IPS-18a (cell line): ENCODE data around the gene RING1.

Experiments used
- H3K27ac ChIP-seq: one replicate; pipeline ENCODE4 v1.5.1; 2013; ENCODE audit warnings: low read length
- H3K27me3 ChIP-seq: one replicate; pipeline ENCODE4 v1.6.1; 2013; ENCODE audit warnings: mild to moderate bottlenecking, low read length; ENCODE audit not compliant: control insufficient read depth, insufficient read depth
- H3K36me3 ChIP-seq: one replicate; pipeline ENCODE4 v1.6.1; 2013; ENCODE audit warnings: low read depth, low read length; ENCODE audit not compliant: control insufficient read depth
- H3K4me1 ChIP-seq: one replicate; pipeline ENCODE4 v1.6.1; 2013; ENCODE audit warnings: low read depth, low read length; ENCODE audit not compliant: control insufficient read depth
- H3K4me3 ChIP-seq: one replicate; pipeline ENCODE4 v1.5.1; 2013; ENCODE audit warnings: low read length
- H3K9ac ChIP-seq: one replicate; pipeline ENCODE4 v1.6.1; 2013; ENCODE audit warnings: mild to moderate bottlenecking, low read length, moderate library complexity
- H3K9me3 ChIP-seq: one replicate; pipeline ENCODE4 v1.6.1; 2013; ENCODE audit warnings: low read depth, low read length; ENCODE audit not compliant: control insufficient read depth

RING1 gene

DNA sequence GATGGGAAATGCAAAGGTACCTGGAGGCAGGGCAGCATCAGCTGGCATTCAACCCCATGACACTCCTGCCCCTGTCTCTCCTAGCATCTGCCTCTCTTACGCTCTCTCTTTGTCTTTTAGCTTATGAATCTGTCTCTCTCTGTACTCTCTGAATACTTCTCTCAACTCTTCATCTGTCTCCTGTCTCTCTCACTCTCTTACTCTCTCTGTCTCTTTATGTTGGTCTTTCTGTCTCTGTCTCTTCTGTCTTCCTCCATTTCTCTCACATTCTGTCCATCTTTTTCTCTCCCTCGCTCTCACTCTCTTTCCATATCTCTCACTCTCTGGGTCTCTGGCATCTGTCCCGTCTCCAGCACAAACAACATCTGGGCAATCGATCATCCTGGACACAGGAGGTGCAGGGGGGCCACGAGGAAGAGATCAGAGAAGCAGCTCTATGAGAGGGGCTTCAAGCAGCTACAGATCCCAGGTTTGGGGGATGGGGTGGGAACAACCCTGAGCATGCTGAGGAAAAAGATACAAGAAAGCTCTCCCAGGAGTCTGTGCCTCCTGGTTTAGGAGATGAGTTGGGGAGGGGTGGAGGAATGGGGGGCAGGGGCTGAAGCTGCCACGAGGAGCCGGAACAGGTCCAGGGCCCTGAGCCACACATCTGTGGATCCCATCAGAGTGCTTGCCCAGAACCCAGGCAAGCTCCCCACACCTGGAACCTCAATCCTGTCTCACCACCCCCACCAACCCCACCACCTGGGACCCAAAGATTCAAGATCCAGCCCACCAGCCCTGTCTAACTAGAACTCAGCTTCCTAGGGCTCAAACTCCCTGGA is 18.5 kb upstream of the RING1 start:
- H3K4me1 ChIP-seq: peaks cover 10% of the 10 kb centered on the region
- H3K36me3 ChIP-seq: no peaks in the 10 kb centered on the region
- H3K27ac ChIP-seq: no peak overlapping the region
- no peak overlapping the region for H3K4me3 ChIP-seq
- H3K27me3 ChIP-seq: peaks cover 31% of the 10 kb centered on the region
- no peak overlapping the region for H3K9ac ChIP-seq
- H3K9me3 ChIP-seq: no peaks in the 10 kb centered on the region

DNA sequence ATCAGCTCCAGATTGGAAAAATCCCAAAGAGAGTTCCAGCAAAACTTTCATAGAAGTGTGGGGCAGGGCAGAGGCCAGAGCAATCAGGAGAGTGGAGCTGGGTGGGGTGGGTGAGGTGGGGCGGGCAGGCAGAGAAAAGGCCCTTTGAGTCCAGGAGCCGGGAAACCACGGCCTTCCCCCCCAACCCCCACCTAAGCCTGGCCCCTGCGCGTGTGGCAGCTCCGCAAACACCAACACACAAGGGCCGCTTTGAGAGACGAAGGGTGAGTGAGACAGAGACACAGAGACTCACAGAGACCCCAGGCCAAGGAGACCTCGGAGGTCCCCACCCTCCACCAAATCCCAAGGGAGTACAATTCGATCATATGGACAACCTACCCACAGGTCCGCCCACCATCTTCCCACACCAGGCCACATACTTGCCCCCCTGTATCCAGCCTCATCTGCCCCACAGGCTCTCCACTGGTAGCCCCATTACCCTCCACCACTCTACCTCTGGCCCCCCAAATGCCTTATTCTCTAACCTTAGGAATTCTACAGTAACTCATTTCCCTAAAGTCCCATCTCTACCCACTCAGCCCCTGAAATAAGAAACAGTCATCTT is 17.7 kb upstream of the RING1 start:
- Histone ChIP-seq H3K9ac (no peak overlapping the region), H3K9me3 (no peaks in the 10 kb centered on the region), H3K27ac (no peak overlapping the region), H3K36me3 (peaks cover 2% of the 10 kb centered on the region), H3K27me3 (peaks cover 31% of the 10 kb centered on the region), H3K4me3 (no peak overlapping the region), H3K4me1 (peaks cover 10% of the 10 kb centered on the region)

DNA sequence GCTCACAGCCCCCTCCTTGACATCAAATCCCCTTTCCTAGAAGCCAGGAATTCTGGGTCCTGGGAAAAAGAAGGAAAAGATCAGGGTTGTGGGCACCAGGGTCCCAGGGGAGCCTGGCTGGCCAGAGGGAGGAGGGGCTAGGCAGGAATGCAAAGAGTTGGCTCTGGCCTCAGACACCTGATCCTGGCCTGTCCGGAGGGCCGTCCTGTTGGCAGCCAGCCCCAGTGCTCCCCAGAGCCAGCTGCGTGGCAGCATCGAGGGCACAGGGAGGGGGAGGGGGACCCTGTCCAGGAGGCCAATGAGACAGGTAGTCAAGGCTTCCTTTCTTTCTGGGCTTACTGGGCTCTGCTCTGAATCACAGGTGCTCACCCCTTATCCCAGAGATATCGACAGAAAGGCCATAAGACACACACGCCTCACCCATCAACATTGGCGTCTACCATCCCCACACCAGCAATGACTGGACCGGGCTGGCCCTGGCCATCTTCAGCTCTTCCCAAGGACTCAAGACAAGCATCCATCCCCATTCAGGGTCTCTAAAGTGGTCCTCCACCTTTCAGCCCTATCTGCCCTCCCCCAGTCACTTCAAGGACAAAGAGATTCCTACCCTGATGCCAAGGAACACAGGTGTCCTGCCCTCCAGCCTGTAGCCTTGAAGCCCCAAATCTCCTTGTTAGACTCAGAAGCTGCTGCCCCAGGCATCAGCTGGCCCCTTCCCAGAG is 16.8 kb upstream of the RING1 start:
- Histone ChIP-seq H3K27me3 (peaks cover 31% of the 10 kb centered on the region), H3K9ac (no peak overlapping the region), H3K4me1 (peaks cover 10% of the 10 kb centered on the region), H3K9me3 (no peaks in the 10 kb centered on the region), H3K4me3 (peak overlapping the region; percentile 67), H3K27ac (no peak overlapping the region), H3K36me3 (peaks cover 8% of the 10 kb centered on the region)

DNA sequence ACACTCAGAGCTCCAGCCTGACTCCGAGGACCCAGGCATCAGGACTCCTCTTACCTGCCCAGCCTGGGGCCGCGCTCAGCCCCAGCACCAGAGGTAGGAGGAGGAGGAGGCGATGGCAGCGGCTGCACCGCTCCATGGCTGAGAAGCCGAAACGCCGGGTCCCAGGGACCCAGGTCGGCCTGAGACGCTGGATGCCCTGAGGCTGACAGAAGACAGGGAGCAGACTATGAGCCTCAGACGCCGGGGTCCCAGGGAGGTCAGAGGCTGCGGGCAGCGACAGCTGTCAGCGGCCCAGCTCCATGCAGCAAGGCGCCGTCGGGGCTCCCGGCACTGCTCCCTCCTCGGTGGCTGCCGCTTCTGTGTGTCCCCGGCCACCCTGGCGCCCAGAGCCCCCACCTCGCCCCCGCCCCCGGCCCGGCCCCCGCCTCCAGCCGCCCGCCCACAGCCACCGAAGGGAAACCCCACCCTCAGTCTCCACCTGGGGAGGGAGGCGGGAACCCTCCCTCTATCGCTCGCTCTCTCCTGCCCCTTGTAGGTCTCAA is 16.1 kb upstream of the RING1 start, which contains the start of gene COL11A2:
TSS of gene COL11A2 (minus strand) at position 363 of the 542 bp plus-strand sequence. CDS start at position 136, 227 bp downstream.
- peaks cover 10% of the 10 kb centered on the region for H3K4me1 ChIP-seq
- H3K27me3 ChIP-seq: peaks cover 31% of the 10 kb centered on the region
- H3K9ac ChIP-seq: no peak within 1 kb of the TSS
- H3K9me3 ChIP-seq: no peaks in the 10 kb centered on the region
- H3K4me3 ChIP-seq: peak within 1 kb of the TSS; percentile 67
- peaks cover 8% of the 10 kb centered on the region for H3K36me3 ChIP-seq
- H3K27ac ChIP-seq: no peak within 1 kb of the TSS

DNA sequence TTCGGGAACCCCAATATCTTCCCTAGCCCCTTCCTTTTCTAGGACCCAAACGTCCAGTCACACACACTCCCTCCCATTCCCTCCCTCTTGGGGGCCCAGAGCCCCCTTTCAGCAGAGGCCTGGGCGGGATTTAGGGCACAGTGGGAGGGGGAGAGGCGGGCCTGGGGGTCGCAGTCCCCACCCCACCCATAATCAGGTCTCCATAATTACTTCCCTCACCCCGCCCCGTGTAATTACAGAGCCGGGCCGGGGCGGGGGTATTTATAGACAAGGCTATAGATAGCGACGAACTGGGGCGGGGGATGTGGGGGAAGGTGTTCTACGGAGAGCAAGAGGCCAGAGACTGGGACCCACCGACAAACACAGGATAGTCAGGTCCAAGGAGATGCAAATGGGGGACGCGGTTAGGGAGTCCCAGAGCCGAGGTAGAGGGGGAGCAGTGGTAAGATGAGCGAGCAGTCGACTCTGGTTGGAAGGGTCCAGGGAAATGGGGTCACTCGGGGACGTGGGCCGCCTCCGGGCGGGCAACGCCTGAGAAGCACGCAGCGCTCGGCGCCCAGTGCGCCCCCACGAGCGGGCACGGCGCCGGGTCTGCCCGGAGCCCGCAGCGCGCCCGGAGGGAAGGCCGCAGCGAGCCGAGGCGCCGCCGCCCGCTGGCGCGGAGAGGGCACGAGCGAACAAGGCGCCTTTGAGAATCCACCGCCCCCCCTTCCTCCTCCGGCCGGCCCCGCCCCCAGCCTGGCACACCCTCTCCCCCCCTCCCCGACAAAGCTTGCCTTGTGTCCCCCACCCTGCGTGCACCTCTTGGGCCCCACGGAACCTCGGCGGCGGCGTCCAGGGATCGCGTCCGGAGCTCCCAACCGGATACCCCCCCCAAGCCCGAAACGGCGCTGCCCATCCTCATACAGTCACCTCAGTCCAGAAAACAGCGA is 15.4 kb upstream of the RING1 start:
- no peak overlapping the region for H3K9ac ChIP-seq
- peaks cover 10% of the 10 kb centered on the region for H3K4me1 ChIP-seq
- no peak overlapping the region for H3K27ac ChIP-seq
- H3K9me3 ChIP-seq: no peaks in the 10 kb centered on the region
- H3K27me3 ChIP-seq: peaks cover 31% of the 10 kb centered on the region
- H3K4me3 ChIP-seq: peak overlapping the region; percentile 67
- peaks cover 8% of the 10 kb centered on the region for H3K36me3 ChIP-seq

DNA sequence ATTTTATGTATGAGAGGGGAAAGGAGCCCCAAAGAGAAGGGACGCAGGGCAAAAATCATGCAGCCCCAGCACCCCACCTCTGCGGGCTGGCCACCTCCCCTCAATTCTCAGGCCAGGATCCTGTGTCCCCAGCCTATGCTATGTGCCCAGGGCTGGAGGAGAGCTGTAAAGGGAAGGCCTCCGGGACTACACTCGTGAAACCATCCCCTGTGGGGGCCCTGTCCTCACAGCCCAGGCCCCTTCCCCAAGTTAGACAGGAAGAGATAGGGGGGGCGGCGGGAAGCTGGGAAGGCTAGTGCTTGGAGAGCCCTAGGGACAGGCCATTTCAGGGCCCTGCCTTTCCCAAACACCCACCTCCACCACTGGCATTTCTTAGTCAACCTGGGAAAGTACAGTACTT is 14.7 kb upstream of the RING1 start:
- Histone ChIP-seq H3K4me1 (peaks cover 10% of the 10 kb centered on the region), H3K4me3 (peak overlapping the region; percentile 67), H3K9ac (no peak overlapping the region), H3K27me3 (peaks cover 31% of the 10 kb centered on the region), H3K9me3 (no peaks in the 10 kb centered on the region), H3K27ac (no peak overlapping the region), H3K36me3 (peaks cover 8% of the 10 kb centered on the region)

DNA sequence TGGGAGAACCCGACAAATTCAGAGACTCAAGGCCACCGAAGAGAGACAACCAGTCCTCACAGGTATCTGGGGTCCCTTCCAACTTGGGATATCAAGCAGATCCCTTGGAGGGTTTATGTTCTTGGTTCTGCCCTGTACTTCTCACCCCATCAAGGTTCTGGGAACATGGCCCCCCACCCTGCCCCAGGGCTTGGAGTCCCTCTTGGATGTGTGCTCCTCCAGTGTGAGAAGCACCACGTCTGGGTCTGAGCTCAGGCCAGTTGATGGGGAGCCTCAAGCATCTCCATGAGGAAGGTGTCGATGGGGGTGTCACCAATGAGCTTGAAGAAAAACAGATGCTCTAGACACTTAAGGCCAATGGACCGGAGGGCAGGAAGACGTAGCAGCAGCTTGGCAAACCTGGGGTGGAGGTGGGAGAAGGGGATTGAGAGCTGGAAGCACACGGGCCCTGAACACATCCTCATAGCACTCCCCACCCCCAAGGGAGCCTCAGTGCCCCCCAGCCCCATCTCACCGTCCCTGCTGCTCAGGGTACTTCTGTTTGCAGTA is 13.8 kb upstream of the RING1 start:
- no peak overlapping the region for H3K4me3 ChIP-seq
- peaks cover 8% of the 10 kb centered on the region for H3K36me3 ChIP-seq
- H3K9me3 ChIP-seq: no peaks in the 10 kb centered on the region
- H3K27me3 ChIP-seq: peaks cover 31% of the 10 kb centered on the region
- no peak overlapping the region for H3K27ac ChIP-seq
- peaks cover 13% of the 10 kb centered on the region for H3K4me1 ChIP-seq
- no peak overlapping the region for H3K9ac ChIP-seq

DNA sequence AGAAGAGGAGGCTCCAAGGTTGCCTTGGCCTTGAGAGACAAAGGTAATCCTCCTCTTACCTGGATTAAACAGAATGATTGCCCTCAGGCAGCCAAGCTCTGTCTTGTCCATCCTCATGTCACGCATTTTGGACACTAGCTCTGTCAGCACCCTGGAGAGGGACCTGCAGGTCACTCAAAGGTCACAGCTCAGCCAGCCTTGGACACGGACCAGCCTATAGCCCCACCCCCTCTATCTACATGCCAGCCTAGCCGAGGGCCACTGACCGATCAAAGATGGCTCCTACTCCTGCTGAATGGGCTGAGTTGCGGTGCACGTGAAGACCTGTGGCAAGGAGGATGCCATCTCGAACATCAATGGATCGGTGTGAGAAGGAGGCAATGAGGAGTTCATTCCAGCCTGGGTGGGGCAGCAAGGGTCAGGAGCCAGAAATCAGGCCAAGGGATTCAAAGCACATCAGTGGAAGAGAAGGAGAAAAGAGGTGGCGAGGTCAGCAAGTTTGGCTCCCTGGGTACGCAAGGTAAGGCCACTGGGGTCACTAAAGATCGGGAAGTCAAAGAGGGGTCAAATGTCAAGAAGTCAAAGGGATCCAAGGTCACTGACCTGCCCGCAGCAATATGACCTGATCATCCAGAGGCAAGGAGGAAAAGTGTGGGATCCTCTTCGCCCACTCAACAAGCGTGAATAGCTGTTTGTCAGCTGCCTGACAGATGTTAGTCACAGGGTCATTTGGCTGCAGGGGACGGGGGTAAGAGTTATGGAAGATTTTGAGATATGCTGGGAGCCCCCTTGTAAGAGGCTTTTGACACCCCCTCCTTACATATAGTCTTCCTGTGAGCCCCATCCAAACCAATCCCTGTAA is 12.8 kb upstream of the RING1 start:
- Histone ChIP-seq H3K36me3 (peaks cover 8% of the 10 kb centered on the region), H3K27ac (no peak overlapping the region), H3K9me3 (no peaks in the 10 kb centered on the region), H3K27me3 (peaks cover 31% of the 10 kb centered on the region), H3K4me1 (peaks cover 15% of the 10 kb centered on the region), H3K9ac (no peak overlapping the region), H3K4me3 (no peak overlapping the region)

DNA sequence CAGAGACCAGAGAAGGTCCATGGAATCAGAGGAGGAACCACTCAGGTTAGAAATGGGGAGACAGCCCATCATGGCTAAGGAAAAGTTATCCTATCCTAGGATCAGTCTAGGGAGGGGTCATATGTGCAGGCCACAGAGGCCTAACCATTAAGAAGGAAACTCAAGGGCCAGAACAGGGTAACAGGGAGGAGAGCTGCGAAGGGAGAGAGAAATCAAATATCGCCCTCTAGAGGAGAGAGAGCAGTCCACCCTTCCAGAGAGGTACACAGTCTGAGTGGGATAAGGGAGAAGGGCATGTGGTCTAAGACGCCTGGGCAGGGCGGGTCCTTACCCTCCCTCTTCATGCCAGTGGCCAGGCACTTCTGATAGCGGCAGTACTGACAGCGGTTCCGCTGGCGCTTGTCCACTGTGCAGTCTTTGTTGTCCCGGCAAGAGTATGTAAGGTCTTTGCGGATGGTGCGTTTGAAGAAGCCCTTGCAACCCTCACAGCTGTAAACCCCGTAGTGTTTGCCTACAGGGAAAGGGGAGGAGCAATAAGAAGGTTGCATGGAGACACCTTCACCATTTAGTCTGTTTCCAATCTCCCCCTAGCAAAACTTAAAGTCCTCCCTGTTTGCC is 10.8 kb upstream of the RING1 start:
- Histone ChIP-seq H3K4me1 (peaks cover 11% of the 10 kb centered on the region), H3K27me3 (peaks cover 12% of the 10 kb centered on the region), H3K4me3 (no peak overlapping the region), H3K27ac (no peak overlapping the region), H3K36me3 (peaks cover 16% of the 10 kb centered on the region), H3K9ac (no peak overlapping the region), H3K9me3 (no peaks in the 10 kb centered on the region)
